ENCODE results near the gene PLXNA4. TPM values are rescaled to one million over a fixed set of nuclear protein-coding genes. Genes with fewer than 3 reads are reported as not detected.

Gene PLXNA4
- total RNA-seq, 2 experiments from 2014 or later, result 0.75 to 0.85 TPM

DNA sequence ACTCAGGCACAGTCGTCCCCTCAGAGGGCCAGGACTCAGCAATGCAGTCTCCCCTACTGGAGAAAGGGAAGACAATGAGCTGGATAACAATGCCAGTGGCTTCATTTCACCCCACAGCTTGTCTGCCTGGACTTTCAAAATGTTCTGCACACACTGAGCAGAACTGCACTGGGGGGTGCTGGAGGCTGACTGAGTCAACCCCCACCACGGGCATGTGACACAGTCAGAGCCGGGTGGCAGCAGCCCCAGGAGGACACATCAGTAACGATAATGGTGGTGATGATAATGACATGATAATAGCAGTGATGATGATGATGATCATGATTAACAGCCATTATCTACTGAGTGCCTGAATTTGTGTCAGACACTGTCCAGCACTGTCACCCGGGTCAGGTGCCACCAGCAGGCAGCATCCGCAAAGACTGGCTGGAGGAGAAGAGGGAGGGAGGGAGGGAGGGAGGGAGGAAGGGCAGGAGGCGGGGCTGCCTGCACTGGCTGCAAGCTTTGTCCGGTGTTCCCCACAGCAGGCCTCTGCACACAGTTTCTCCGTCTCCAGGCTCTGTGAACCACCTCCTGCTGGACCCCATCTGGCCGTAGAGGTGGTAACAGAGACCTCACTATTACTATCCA is 67.4 kb downstream of the PLXNA4 start:
- Histone ChIP-seq H3K27me3 (ENCODE audit: control insufficient read depth in 1 of 2, insufficient read depth in 2 of 2, low read length in 2 of 2) (no peaks in the 10 kb centered on the region), H3K27ac (ENCODE audit: low read depth in 1 of 2, low read length in 2 of 2) (no peak overlapping the region), H3K4me1 (ENCODE audit: insufficient read depth, low read length) (peaks cover 11% of the 10 kb centered on the region), H3K36me3 (ENCODE audit: insufficient read depth, low read length) (no peaks in the 10 kb centered on the region), H3K4me3 (ENCODE audit: low read length) (no peak overlapping the region), H3K9me3 (ENCODE audit: control insufficient read depth in 1 of 2, insufficient read depth in 1 of 2, low read length in 2 of 2) (no peaks in the 10 kb centered on the region)
- Mint-ChIP-seq H3K27me3 (no peaks in the 10 kb centered on the region), H3K36me3 (ENCODE audit: low read depth) (no peaks in the 10 kb centered on the region), H3K4me1 (ENCODE audit: low read depth) (peaks cover 11% of the 10 kb centered on the region), H3K4me3 (no peak overlapping the region), H3K27ac (no peak overlapping the region), H3K9me3 (no peaks in the 10 kb centered on the region)
- CTCF ChIA-PET, result no interaction called here
- POLR2A ChIA-PET, result no interaction called here
- intact Hi-C loops (cut with DNase I, micrococcal nuclease), result no loop called here
- ATAC-seq (ENCODE audit: poor library complexity) (no peak), DNase-seq (no peak)
- no peak for TF ChIP-seq CTCF (IDR thresholded peaks at IDR 0.05)

DNA sequence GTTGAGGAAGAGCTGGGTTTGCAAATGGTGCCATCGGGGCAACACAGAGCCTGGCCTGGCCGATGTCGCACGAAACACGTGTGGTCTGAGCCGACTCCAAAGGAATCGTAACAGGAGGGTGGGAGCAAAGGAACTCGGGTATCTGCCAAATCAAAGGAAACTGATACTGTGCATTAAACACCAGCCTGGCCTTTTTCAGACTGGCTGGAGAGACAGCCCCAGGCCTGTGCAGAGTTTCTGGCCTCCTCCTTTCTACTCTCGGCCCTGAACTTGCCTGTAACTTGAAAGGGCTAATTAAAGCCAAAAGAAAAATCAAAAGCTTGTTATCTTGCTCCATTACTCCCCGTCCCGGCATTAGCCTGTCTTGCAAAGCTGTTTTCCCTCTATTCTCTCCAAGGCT is 71.4 kb downstream of the PLXNA4 start:
- Mint-ChIP-seq H3K27me3 (no peaks in the 10 kb centered on the region), H3K4me1 (ENCODE audit: low read depth) (peaks cover 8% of the 10 kb centered on the region), H3K4me3 (no peak overlapping the region), H3K27ac (no peak overlapping the region), H3K36me3 (ENCODE audit: low read depth) (no peaks in the 10 kb centered on the region), H3K9me3 (no peaks in the 10 kb centered on the region)
- H3K4me1 ChIP-seq (ENCODE audit: insufficient read depth, low read length), result peaks cover 11% of the 10 kb centered on the region
- CTCF ChIA-PET, result no interaction called here
- ATAC-seq (ENCODE audit: poor library complexity), result no peak
- TF ChIP-seq CTCF (IDR thresholded peaks at IDR 0.05), result no peak
- intact Hi-C loops (cut with DNase I, micrococcal nuclease), result no loop called here
- no peak for DNase-seq
- no peaks in the 10 kb centered on the region for H3K27me3 ChIP-seq (ENCODE audit: control insufficient read depth in 1 of 2, insufficient read depth in 2 of 2, low read length in 2 of 2)
- no peaks in the 10 kb centered on the region for H3K36me3 ChIP-seq (ENCODE audit: insufficient read depth, low read length)
- POLR2A ChIA-PET, result no interaction called here
- H3K9me3 ChIP-seq (ENCODE audit: control insufficient read depth in 1 of 2, insufficient read depth in 1 of 2, low read length in 2 of 2), result no peaks in the 10 kb centered on the region
- no peak overlapping the region for H3K27ac ChIP-seq (ENCODE audit: low read depth in 1 of 2, low read length in 2 of 2)
- H3K4me3 ChIP-seq (ENCODE audit: low read length), result no peak overlapping the region

DNA sequence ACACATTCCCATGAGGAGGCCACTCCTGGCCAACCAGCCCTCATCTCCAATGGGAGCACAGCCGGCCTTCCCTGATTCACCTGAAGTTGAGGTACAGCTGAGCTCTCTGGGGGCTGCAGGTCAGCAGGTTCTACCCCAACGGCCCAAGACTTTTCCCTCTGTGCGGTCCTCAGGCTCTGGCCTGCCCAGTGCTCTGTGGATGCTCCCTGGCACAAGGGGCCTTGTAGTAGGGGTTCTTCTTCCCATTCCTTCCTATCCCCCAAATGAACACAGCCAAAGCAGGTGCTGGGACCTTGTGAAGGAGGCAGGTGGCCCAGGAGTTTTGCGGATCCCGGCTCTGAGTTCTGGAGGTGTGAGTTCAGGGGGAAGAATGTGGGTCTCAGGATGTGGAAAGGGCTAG is 72.2 kb downstream of the PLXNA4 start:
- Mint-ChIP-seq H3K27me3 (no peaks in the 10 kb centered on the region), H3K4me3 (no peak overlapping the region), H3K4me1 (ENCODE audit: low read depth) (peaks cover under 1% of the 10 kb centered on the region), H3K9me3 (no peaks in the 10 kb centered on the region), H3K36me3 (ENCODE audit: low read depth) (no peaks in the 10 kb centered on the region), H3K27ac (no peak overlapping the region)
- Histone ChIP-seq H3K9me3 (ENCODE audit: control insufficient read depth in 1 of 2, insufficient read depth in 1 of 2, low read length in 2 of 2) (no peaks in the 10 kb centered on the region), H3K36me3 (ENCODE audit: insufficient read depth, low read length) (no peaks in the 10 kb centered on the region), H3K4me1 (ENCODE audit: insufficient read depth, low read length) (peaks cover 5% of the 10 kb centered on the region), H3K27ac (ENCODE audit: low read depth in 1 of 2, low read length in 2 of 2) (no peak overlapping the region), H3K4me3 (ENCODE audit: low read length) (no peak overlapping the region), H3K27me3 (ENCODE audit: control insufficient read depth in 1 of 2, insufficient read depth in 2 of 2, low read length in 2 of 2) (no peaks in the 10 kb centered on the region)
- TF ChIP-seq CTCF (IDR thresholded peaks at IDR 0.05), result no peak
- intact Hi-C loops (cut with DNase I, micrococcal nuclease), result no loop called here
- POLR2A ChIA-PET, result no interaction called here
- CTCF ChIA-PET, result interaction anchor here (0.6 kb wide), 1 partner anchor 54 kb away, joined by 3 read pairs; no protein-coding TSS in a partner anchor
- DNase-seq (no peak), ATAC-seq (ENCODE audit: poor library complexity) (no peak)

Measured in CD4-positive, alpha-beta T cell (primary cell).